RKO (cell line): ENCODE results near the gene DCST1.

Source experiments
- DNase-seq: peaks from one replicate; pipeline ENCODE4 v3.0.0-alpha.2; 2016; ENCODE audit warnings: low spot score

Gene DCST1

DNA sequence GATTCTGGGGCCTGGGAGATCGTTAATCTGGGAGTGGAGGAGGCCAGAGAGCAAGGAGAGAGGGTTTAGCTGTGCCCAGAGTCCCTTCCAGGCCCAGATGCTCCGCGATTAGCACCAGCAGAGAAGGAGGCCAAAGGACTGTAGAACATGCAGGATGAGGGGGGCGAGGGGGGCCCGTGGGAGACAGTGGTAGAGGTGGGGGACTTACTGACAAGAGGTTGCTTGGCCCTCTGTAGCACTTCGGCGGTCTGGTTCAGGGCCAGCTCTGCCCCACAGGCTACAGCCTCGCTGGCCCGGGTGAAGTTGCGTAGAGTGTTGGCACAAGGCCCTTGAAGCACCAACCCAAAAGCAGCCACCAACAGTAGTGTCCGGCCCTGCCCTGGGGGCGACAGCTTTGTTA lies 738 bp upstream of the DCST1 start:
- no peak for DNase-seq

DNA sequence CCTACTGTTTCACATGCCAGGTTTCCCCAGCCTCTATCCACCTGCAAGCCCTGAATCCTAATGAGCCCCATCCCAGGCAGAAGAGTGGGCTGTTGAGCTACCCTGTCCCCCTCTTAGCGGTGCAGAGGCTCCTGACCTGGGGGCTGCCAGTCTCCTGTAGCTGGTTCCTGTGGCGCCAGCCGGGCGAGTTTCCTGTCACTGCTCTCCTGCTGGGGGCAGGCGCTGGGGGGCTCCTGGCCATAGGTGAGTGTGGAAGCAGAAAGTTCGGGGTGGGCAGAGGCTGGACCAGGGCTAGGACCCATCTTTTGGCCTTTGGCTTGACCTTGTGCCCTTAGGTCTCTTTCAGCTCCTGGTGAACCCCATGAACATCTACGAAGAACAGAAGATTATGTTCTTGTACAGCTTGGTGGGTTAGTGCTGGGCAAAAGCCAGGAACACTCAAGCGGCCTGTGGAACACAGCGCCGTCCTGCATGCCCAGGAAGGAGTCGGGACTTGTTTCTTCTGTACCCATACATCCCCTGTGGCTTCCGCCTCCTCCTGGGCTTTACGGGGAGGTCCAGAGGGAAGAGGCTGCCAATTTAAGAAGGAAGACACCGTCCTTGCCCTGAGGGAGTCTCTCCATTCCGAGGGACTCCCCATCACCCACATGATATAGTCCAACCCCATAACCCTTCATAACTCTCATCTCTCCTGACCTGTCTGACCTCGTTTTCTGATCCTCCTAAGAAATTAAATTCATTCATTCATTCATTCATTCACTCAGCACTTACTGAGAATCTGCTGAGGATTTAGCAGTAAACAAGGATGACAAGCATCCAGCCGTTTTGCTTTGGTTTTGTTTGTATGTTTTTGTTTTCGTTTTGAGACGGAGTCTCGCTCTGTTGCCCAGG lies 939 bp downstream of the DCST1 start:
- no peak for DNase-seq

DNA sequence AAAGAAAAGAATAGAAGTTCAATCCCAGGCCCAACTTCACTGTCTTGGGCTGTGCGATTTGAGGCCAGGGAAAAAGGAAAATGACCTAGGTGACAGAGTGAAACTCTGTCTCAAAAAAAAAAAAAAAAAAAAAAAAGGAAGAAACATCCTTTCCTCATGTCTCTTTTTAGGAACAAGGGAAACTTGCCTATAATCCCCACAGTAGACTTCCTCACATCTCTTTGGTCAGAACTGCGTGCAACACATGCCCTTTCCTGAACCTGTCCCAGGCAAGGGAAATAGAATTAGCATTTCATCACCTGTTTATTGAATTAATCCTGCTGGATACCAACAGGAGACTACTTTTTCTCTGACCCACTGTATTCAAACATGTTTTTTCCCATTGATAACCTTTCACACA lies 2.3 kb downstream of the DCST1 start:
- no peak for DNase-seq

DNA sequence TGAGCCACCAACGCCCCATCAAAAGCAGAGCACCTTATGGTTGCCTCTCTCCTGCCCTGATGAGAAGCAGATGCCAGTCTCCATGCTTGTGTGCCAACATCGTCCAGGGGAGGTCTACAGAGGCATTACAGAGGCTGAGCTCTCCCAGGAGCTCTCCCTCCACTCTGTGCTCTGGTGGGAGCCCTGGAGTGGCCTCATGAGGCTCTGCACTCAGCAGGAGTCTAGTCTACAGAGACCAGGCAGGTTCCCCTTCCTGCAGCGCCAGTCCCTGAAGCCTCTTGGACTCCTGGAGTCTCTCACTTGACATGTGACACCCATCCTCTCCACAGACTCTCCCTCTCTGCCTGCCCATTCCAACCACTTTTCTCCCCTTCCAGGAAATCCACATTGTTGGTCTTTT lies 3.4 kb downstream of the DCST1 start:
- no peak for DNase-seq

DNA sequence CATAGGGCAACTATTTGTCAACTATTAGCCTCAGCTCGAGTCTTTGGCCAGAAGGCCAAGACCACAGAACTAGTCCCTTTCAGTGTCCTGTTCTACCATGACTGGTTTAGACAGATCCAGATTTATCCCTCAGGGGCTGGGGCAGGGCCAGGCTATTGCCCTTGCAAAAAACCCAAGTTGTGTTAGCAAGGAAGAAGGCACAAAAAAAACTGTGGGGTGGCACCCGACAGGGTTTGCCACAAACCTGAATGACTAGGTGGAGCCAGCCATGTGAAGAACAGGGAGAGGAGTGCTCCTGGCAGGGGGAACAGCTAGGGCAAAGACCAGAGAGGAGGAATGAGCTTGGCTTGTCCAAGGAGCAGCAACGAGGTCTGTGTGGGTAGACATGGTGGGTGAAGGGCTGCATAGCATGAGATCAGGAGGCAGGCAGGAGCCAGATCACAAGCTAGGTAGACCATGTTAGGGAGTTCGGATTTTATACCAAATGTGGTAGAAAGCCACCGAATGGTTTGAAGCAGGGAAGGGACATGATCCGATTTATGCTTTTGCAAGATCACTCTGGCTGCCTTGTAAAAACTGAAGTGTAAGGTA lies 4.3 kb downstream of the DCST1 start:
- DNase-seq = no peak

DNA sequence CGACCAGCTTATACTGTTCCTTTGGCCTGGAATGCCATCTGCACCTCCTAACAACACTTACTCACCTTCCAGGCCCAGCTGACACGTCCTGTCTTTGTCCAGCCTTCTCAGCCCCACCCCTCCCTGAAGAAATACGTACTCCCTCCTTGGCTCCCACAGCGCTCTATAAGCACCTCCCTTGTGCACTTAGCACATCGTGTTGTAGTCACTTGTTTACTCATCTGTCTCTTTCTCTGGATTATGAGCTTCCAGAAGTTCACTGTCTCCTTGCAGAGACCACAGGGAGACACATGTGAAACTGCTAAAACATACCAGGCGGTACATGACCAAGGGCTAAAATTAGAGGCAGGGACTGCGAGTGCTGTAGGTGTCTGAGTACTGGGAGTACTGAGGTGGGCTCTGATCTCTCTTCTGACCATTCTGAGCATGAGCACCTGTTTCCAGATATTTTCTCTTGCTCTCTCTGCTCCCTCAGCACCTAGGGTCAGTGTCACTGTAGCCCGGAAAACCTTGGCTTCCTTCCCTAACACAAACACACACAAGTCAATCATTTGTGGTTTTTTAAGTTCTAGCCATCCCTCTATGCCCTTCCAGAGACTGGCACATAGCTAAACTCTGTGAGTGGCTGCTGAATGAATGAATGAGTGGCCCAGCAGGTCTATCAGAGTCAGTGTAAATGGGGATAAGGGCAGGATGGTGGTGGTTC lies 5.1 kb downstream of the DCST1 start:
- no peak for DNase-seq

DNA sequence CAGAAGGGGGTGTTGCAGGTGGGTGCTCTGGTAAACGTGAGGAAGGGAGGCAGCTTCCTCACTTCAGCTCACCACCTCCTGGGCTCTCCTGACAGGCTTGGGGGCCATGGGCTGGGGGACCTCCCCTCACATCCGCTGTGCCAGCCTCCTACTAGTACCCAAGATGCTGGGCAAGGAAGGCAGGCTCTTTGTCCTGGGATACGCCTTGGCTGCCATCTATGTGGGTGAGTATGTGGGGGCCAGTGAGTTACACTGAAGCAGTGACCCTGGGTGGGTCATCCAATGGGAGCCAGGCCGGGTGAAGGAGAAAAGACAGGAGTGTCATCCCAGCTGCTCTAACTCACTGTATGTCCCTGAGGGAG lies 5.7 kb downstream of the DCST1 start:
- no peak for DNase-seq

DNA sequence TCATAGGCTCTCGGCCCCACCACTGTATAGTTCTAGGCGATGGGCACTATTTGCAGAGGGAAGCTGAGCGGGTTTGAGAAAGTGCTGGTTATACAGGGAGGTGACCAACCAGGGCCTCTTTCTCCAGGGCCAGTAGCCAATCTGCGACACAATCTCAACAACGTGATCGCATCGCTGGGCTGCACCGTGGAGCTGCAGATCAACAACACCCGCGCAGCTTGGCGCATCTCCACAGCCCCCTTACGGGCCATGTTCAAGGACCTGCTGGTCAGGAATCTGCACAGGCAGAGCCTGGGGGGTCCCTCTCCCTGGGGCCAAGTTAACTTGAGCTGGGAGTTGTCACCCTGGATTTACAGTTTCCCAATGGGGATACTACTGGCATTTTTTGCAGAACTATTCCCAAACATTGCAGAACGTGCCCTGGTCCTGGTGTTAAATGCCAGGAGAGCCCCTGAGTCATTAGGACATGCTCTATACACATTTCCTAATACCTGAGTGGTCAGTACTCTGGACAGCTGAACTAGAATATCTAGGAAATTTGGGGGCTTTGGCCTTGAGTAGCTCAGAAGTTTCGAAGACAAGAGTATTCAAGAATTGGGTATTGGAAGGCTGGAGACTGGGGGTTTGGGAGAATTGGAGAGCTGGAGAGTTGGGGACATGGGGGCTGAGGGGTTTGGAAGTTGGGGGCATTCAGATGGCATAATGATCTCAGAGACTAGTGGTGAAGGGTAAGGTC lies 6.9 kb downstream of the DCST1 start:
- DNase-seq = no peak

DNA sequence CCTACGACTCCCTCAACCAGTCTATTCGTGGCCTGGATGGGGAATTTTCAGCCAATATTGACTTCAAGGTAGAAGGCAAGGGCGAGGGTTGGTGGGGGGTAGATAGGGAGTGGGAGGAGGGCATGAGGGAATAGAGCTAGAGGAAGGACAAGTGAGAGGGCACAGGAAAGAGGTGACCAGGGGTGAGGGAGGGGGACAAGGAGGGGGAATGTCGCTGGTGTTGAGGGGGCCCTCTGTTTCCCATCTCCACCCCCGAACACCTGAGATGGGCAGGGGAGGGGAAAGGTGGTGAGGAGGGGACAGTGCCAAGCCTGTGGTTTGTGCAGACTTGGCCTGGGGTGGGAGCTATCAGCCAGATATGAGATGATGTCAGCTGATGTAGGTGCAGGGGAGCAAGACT lies 9.2 kb downstream of the DCST1 start:
- DNase-seq = no peak

DNA sequence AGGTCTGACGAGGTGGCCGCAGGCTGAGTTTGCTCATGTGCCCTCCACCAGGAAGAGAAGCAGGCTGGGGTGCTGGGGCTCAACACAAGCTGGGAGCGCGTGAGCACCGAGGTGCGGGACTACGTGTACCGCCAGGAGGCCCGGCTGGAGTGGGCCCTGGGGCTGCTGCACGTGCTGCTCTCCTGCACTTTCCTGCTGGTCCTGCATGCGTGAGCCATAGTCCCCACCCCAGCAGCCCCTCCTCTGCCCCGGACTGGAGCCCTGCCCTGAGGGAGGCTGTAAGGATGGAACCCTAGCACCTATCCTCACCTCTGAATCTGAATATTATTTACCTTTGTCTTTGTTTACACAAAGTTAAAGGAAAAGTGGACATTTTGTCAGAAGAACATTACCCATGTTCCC lies 9.7 kb downstream of the DCST1 start:
- no peak for DNase-seq

DNA sequence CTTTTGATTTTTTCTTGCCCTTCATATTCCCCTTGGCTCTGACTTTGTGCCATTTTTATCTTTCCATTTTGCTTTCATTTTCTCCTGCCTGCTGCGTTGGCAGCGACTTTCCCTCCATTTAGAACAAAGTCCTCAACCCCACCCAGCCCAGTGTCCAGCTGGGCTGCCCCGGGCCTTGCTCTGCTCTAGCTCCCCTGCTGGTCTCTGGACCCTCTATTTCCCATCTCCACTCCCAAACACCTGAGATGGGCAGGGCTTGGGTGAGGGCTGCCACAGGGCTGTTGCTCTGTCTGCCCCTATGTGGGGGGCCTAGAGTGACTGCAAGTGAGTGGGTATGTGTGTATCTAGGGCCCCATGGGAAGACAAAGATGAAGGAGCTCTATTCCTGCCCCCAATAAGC lies 10.2 kb downstream of the DCST1 start:
- DNase-seq = no peak

DNA sequence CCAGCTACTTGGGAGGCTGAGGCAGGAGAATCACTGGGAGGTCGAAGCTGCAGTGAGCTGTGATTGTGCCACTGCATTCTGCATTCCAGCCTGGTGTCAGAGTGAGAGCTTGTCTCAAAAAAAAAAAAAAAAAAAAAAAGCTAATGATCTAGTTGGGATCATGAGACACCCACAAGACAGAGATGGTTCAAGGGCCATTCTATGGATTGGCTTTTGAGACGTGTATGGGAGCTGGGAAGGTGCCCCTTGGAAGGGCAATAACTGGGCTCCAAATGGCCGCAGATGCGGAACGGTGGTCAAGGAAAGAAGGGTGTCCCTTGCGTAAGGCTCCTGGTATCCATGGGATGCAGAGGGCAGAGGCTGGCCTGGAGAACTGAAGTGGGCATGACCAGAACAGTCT lies 10.7 kb downstream of the DCST1 start:
- DNase-seq = no peak

DNA sequence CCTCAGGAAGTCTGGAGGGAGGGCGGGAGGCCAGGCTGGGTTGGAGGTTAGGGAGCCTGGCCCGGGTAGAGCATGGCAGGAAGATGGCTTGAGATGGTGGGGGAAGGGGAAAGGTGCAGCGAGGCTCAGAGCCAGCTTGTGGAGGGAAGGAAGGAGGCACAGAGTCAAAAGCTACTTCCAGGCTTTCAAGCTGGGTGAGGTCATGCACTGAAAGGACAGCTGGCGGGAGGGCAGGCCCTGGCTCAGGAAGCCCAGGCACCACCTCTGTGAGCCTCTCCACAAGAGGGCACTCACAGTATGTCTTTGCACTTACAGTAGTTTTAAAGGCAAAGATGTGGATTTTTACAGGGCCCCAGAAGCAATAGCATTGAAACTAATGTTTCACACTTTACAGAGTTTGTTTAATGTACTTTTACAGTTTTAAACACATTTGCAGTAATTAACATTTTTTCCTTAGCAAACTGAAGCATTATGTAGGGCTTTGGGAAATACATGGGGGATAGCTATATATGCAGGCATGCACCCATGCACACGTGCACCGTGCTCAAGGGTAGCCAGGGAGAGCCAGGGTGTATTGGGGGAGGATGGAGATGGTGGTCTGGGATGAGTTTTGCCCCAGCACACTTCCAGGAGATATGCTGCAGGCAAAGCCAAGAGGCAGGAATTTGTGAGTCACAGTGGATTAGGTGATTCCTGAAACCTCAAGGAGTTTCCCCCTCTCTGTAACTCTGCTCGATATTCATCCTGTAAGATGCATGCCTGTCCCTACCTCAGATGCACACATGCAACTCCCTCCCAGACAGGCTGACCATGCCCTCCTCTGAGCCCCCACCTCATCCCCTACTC lies 11.4 kb downstream of the DCST1 start:
- peak; percentile 92 for DNase-seq

DNA sequence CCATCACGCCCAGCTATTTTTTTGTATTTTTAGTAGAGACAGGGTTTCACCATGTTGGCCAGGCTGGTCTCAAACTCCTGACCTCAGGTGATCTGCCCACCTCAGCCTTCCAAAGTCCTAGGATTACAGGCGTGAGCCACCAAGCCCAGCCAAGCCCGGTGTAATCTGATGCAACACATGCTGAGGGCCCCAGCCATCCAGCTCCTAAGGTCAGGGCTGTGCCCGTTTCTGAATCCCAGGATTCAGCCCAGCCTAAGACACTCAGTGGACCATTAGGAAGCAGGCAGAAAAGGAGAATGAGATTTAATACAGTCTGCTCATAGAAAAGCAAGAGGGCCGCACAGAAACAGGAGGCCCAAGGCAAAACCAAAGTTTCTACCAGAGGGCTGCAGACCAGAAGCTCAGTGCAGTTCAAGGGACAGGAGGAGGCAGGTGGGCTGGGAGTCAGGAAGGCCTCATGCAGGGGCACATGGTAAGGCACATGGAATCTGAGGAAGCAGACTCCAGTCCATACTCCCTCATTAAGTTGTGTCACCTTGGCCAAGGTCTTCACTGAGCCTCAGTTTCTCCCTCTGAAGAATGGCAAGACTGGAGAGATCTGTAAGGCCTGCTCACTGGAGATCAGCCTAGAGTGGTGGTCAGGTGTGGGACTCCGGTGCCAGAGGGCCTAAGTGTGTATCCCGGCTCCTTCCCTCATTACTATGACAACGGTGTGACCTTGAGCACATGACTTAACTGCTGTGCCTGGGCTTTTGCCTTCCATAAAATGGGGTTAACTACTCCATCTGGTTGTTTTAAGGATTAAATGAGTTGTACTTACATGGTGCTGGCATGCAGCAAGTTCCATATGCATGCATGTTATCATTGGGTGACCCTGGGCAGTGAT lies 15.1 kb downstream of the DCST1 start:
- DNase-seq = no peak

DNA sequence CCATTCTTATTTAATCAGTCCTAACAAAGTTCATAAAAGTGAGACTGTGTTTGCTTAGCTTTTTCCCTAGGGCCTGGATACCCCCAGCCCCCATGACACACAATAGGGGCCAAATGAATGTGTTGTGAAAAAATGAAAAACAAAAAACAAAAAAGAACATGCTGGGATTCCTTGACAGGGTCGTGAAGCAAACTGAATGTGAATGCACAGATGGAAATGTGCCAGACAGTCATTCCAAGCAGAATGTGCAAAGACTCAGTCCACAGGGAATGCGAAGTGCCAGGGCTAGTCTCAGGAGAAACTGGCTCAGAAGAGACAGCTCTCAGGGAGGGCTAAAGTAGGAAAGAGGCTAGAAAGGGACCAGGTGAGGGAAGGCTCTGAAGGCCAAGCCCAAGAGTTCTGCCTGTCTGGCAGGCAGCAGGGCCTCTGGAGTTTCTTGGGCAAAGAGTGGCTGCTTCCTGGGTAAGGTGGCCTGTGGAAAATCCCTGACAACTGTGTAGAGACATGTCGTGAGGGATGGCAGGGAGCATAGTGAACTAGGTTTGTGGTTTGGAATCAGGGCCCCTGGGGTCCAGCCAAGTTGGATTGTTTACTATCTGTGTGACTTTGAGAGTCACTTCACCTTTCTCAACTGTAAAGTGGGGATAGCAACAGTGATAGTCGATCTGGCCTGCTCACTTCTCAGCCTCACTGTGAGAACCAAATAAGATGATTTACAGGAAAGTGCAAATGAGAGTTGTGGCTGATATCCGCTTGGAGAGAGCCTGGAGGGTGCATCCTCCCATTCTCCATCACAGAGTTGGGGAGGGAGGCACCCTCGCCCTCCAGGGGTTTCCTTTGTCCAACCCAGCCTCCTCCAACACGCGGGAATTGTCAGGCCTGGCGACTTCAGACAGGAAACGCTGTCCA lies 16.3 kb downstream of the DCST1 start:
- DNase-seq = peak; percentile 49

DNA sequence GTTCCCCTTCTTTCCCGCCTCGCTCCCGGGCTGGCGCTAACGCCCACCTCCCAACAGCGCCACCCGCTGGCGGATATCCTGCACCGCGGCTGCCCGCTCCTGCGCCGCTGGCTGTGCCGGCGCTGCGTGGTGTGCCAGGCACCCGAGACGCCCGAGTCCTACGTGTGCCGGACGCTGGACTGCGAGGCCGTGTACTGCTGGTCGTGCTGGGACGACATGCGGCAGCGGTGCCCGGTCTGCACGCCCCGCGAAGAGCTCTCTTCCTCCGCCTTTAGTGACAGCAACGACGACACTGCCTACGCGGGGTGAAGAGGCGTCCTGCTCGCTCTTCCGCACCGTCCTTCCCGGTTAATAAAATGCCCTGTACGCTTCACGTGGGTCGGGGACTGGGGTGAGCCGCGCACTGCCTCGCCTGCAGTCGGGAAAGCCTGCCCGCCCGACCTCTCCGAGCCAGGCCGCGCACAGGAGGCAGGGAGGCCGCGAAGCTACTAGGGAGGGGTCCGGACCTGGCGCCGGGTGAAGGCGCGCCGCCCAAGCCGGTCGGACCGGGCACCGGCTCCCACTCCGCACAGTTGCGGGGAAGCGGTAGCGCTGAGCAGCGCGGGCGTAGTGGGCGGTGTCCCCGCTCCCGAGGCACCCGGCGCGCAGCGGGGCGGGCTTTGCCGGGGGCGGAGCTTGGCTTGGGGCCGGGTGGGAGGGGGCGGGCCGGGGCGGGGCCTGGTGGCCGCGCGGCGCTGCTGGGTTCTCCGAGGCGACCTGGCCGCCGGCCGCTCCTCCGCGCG lies 17.1 kb downstream of the DCST1 start, which contains the start of gene ADAM15:
TSS of gene ADAM15 (plus strand) at position 757 of the 782 bp plus-strand sequence. CDS start 71 bp downstream, outside the sequence.
- DNase-seq = peak; percentile 88

DNA sequence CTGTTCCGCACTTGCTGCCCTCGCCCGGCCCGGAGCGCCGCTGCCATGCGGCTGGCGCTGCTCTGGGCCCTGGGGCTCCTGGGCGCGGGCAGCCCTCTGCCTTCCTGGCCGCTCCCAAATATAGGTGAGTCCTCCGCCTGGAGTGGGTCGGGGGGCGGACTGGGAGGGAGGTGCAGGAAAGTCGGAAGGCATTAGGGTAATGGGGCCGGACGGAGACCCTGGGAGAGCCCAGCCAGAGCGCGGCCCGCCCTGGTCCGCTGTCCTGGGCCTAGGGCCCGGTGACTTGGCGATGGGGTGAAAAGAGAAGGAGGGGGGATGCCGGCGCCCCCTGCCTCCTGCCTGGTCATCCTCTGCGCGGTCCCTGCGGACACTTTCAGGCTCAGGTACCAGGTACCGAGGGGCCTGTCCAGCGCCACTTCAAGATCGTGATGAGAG lies 17.7 kb downstream of the DCST1 start:
- DNase-seq = peak; percentile 23

DNA sequence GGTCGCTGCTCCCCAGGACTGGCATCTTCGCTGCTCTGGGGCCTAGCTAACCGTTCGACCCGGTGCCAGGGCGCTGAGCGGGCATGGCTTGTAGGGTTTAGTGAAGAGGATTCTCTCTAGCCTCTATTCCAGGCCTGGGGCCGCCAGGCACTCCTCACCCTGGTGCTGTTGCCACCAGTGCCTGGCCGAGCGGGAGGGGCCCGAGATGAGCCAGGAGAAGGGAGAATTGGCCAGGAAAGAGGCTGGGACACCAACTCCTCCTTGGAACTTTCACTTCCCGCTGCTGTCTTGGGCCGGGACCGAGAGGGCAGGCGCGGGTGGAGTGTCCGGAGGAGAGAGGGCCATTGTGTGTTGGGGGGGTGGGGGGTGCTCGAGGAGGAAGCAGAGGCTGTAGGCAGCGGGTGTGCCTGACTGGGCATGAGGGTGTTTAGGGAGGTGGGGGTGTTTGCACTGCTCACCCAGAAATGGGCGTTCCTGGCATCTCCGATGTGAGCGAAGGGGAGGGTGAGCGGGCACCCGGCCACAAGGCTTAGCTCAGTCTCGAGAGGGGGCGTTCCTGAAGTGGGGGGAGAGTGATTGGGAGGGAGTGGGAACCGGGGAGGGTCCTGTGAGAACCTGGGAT lies 18.3 kb downstream of the DCST1 start:
- peak; percentile 74 for DNase-seq
